ENCODE results near the gene CHRM4.

Gene CHRM4

GRCh38 chr11:46390331-46391171 lies 1.0 kb downstream of the CHRM4 start:
- no peak for ATAC-seq (ENCODE audit: low read depth)
- H3K9me3 Mint-ChIP-seq = peaks cover 2% of the 10 kb centered on the region
- H3K27me3 Mint-ChIP-seq = peaks cover 34% of the 10 kb centered on the region
- peak overlapping the region; percentile 66 for H3K4me3 Mint-ChIP-seq
- no peak for DNase-seq (ENCODE audit: low spot score in 2 of 2)
- H3K4me1 Mint-ChIP-seq = peaks cover 13% of the 10 kb centered on the region
- peaks cover 2% of the 10 kb centered on the region for H3K36me3 Mint-ChIP-seq
- H3K27ac Mint-ChIP-seq = no peak overlapping the region

- no peak for DNase-seq (ENCODE audit: low spot score in 2 of 2)
- H3K27me3 Mint-ChIP-seq = peaks cover 40% of the 10 kb centered on the region
- H3K4me1 Mint-ChIP-seq = peaks cover 13% of the 10 kb centered on the region
- no peak overlapping the region for H3K27ac Mint-ChIP-seq
- H3K4me3 Mint-ChIP-seq = peak overlapping the region; percentile 56
- H3K9me3 Mint-ChIP-seq = peaks cover 2% of the 10 kb centered on the region
- H3K36me3 Mint-ChIP-seq = peaks cover 4% of the 10 kb centered on the region
- peak; percentile 40 for ATAC-seq (ENCODE audit: low read depth)
Observed at GRCh38 chr11:46389450-46390330, 1.9 kb downstream of the CHRM4 start.

GRCh38 chr11:46388619-46389449 lies 2.7 kb downstream of the CHRM4 start:
- H3K4me3 Mint-ChIP-seq = no peak overlapping the region
- peaks cover 41% of the 10 kb centered on the region for H3K27me3 Mint-ChIP-seq
- H3K36me3 Mint-ChIP-seq = peaks cover 4% of the 10 kb centered on the region
- H3K27ac Mint-ChIP-seq = no peak overlapping the region
- no peaks in the 10 kb centered on the region for H3K9me3 Mint-ChIP-seq
- H3K4me1 Mint-ChIP-seq = peaks cover 13% of the 10 kb centered on the region
- DNase-seq (ENCODE audit: low spot score in 2 of 2) = no peak
- ATAC-seq (ENCODE audit: low read depth) = no peak

- Mint-ChIP-seq H3K36me3 (peaks cover 4% of the 10 kb centered on the region), H3K27me3 (peaks cover 45% of the 10 kb centered on the region), H3K4me3 (no peak overlapping the region), H3K9me3 (no peaks in the 10 kb centered on the region), H3K27ac (no peak overlapping the region), H3K4me1 (peaks cover 13% of the 10 kb centered on the region)
- ATAC-seq (ENCODE audit: low read depth) (no peak), DNase-seq (ENCODE audit: low spot score in 2 of 2) (no peak)
Observed at GRCh38 chr11:46387919-46388618, 3.5 kb downstream of the CHRM4 start.

GRCh38 chr11:46387456-46387855 lies 4.1 kb downstream of the CHRM4 start:
- H3K4me1 Mint-ChIP-seq = peaks cover 9% of the 10 kb centered on the region
- DNase-seq (ENCODE audit: low spot score in 2 of 2) = no peak

DNA sequence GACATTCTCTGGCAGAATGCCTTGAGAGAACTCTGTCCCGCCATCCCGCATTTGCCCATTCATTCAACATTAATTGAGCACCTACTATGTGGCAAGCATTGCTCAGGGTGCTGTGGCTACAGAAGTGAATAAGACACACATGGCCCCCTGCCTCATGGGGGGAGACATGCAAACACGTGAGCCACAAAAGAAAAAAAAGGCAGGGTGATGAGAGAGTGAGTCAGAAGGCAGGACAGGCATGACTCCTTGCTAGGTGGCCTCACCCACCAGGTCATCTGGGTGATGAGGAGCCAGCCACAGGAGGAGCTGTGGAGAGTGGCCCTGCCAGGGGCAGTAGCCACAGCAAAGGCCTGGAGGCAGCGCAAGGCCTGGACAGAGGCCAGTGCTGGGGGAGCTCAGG lies 4.9 kb downstream of the CHRM4 start:
- ATAC-seq (ENCODE audit: low read depth) (no peak), DNase-seq (ENCODE audit: low spot score in 2 of 2) (no peak)
- Mint-ChIP-seq H3K4me1 (peaks cover 13% of the 10 kb centered on the region), H3K27me3 (peaks cover 43% of the 10 kb centered on the region), H3K36me3 (peaks cover 4% of the 10 kb centered on the region), H3K4me3 (no peak overlapping the region), H3K9me3 (no peaks in the 10 kb centered on the region), H3K27ac (no peak overlapping the region)

More at GRCh38 chr11:46387456-46387855, 4.1 kb downstream of the CHRM4 start:
- H3K36me3 Mint-ChIP-seq = peaks cover 4% of the 10 kb centered on the region
- ATAC-seq (ENCODE audit: low read depth) = no peak
- H3K4me3 Mint-ChIP-seq = no peak overlapping the region
- no peaks in the 10 kb centered on the region for H3K9me3 Mint-ChIP-seq
- H3K27ac Mint-ChIP-seq = no peak overlapping the region
- peaks cover 43% of the 10 kb centered on the region for H3K27me3 Mint-ChIP-seq

- no peak overlapping the region for H3K27ac Mint-ChIP-seq
- peaks cover 13% of the 10 kb centered on the region for H3K4me1 Mint-ChIP-seq
- peaks cover 43% of the 10 kb centered on the region for H3K27me3 Mint-ChIP-seq
- no peaks in the 10 kb centered on the region for H3K9me3 Mint-ChIP-seq
- H3K4me3 Mint-ChIP-seq = no peak overlapping the region
- peaks cover 4% of the 10 kb centered on the region for H3K36me3 Mint-ChIP-seq
- DNase-seq (ENCODE audit: low spot score in 2 of 2) (no peak), ATAC-seq (ENCODE audit: low read depth) (no peak)
Observed at GRCh38 chr11:46386005-46386578, 5.5 kb downstream of the CHRM4 start.

DNA sequence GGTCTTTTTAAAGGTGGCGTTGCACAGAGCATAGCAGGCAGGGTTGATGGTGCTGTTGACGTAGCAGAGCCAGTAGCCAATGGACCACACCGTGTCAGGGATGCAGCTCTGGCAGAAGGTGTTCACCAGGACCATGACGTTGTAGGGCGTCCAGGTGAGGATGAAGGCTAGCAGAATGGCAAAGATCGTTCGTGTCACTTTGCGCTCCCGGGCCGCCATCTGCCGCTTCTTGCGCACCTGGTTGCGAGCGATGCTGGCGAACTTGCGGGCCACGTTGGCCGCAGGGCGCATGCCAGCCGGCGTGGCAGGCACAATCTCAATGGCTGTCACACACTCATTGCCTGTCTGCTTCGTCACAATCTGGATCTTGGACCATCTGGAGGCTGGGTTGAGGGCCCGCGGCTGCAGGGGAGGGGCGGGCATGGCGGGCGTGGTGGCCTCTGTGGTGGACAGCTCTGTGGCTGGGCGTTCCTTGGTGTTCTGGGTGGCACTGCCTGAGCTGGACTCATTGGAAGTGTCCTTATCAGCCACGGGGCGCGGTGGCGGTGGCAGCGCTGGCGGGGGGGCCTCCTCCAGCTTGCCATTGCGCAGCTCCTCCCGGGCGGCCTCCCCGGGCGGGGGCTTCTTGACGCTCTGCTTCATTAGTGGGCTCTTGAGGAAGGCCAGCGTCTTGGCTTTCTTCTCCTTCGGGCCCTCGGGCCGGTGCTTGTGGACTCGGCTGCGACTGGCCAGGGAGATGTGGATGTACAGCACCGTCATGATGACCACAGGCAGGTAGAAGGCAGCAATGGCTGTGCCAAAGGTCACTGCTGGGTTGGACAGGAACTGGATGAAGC lies 6.2 kb downstream of the CHRM4 start:
- no peak for DNase-seq (ENCODE audit: low spot score in 2 of 2)
- Mint-ChIP-seq H3K27ac (no peak overlapping the region), H3K9me3 (no peaks in the 10 kb centered on the region), H3K4me1 (peaks cover 14% of the 10 kb centered on the region), H3K27me3 (peaks cover 39% of the 10 kb centered on the region), H3K36me3 (peaks cover 4% of the 10 kb centered on the region), H3K4me3 (no peak overlapping the region)
- no peak for ATAC-seq (ENCODE audit: low read depth)

DNA sequence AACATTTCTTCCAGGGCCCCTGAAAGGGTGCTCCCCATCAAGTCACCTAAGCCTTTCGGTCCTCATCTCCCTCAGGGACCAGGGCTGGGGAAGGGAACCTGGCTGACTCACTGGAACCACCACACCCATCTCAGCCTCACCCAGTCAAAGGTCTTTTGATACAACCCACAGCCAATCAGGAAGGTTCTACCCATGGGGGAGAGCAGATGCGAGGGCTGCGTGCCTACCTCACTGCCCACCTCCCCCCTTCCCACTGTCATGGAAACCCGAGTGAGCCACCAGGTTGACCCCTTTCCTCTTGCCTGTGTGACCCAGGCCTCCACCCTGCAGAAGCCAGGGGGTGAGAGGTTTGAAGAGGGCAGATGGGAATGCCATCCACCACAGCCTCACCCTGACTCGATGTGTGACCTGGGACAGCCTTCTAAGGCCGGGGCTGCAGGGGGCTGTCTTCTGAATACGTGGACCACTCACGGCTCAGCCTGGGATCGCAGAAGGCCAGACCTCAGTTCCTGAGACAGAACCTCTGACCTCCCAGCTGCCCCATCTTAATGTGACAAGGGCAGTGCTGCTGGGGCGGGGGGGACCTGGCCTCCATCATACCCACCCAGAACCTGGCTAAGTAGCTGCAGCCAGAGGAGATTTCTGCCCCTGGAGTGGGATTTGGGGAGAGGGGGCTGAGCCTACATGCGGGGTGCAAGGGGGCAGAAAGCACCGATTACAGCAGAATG lies 7.4 kb downstream of the CHRM4 start:
- Mint-ChIP-seq H3K27ac (no peak overlapping the region), H3K9me3 (no peaks in the 10 kb centered on the region), H3K4me1 (peaks cover 9% of the 10 kb centered on the region), H3K27me3 (peaks cover 37% of the 10 kb centered on the region), H3K36me3 (peaks cover 4% of the 10 kb centered on the region), H3K4me3 (no peak overlapping the region)
- DNase-seq (ENCODE audit: low spot score in 2 of 2) (no peak), ATAC-seq (ENCODE audit: low read depth) (no peak)

DNA sequence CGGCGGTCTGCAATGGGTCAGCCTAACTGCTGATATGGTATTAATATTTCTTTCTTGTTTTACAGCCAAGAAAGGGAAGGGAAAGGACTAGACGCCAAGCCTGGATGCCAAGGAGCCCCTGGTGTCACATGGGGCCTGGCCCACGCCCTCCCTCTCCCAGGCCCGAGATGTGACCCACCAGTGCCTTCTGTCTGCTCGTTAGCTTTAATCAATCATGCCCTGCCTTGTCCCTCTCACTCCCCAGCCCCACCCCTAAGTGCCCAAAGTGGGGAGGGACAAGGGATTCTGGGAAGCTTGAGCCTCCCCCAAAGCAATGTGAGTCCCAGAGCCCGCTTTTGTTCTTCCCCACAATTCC lies 8.2 kb downstream of the CHRM4 start:
- H3K36me3 Mint-ChIP-seq = peaks cover 4% of the 10 kb centered on the region
- ATAC-seq (ENCODE audit: low read depth) = no peak
- no peak for DNase-seq (ENCODE audit: low spot score in 2 of 2)
- no peaks in the 10 kb centered on the region for H3K9me3 Mint-ChIP-seq
- no peak overlapping the region for H3K4me3 Mint-ChIP-seq
- H3K27ac Mint-ChIP-seq = no peak overlapping the region
- peaks cover 34% of the 10 kb centered on the region for H3K27me3 Mint-ChIP-seq
- H3K4me1 Mint-ChIP-seq = peaks cover 9% of the 10 kb centered on the region

GRCh38 chr11:46382646-46383403 lies 8.8 kb downstream of the CHRM4 start:
- Mint-ChIP-seq H3K27ac (no peak overlapping the region), H3K4me1 (peaks cover 7% of the 10 kb centered on the region), H3K36me3 (peaks cover 5% of the 10 kb centered on the region), H3K9me3 (no peaks in the 10 kb centered on the region), H3K4me3 (no peak overlapping the region), H3K27me3 (peaks cover 29% of the 10 kb centered on the region)
- DNase-seq (ENCODE audit: low spot score in 2 of 2) (no peak), ATAC-seq (ENCODE audit: low read depth) (no peak)

Data from memory B cell (primary cell).